Heart left ventricle (tissue), 13 donors: Measurements from ENCODE around the gene GPR15.

Experiments
- POLR2A ChIP-seq, 2 donors: fragments of 450-650 bp; IDR thresholded peaks; one replicate each; pipeline ENCODE4 v1.6.1; 2017; ENCODE audit warnings: antibody characterized with exemption in 2 of 2, mild to moderate bottlenecking in 2 of 2, moderate library complexity in 2 of 2
- TF ChIP-seq, protein P1 (sequence below), 12 donors: fragments of 200-600 bp; sonication (generic) in 4 of 12; IDR thresholded peaks; one replicate each; pipeline versions ENCODE4 v1.5.0 to v1.8.0; 2018 to 2022; ENCODE audit warnings: antibody characterized with exemption in 12 of 12, mild to moderate bottlenecking in 5 of 12
- donor health status: ischemic (EF 13 %, LVEDD 7.1; RV severe dilation, severe dysfunction).
- donor health status: DM: no; HTN: yes; CAD: no.
- donor health status: DM: no; HTN: no; CAD: no.
- donor health status: ischemic (EF 25% LVEDD 6.9; RV normal size, moderate dysfunction).
- donor health status: ischemic (EF 25% LVEDD 5.7; RV mildly dilated, moderate dysfunction).
- donor health status: ischemic (EF 35%, LVEDD 5.7; RV mildly dilated, moderate dysfunction).
- donor health status: nonischemic (EF 11% LVEDD 7.7; RV severe dilation, severe dysfunction).
- donor health status: DM: yes; HTN: yes; CAD: no.
- donor health status: PGD.
- donor health status: ischemic (EF 29% LVEDD 5.4; RV normal size, mild dysfunction).
- donor health status: nonischemic (EF 23%, LVEDD 6.1; RV moderate dilation, normal function).

DNA sequence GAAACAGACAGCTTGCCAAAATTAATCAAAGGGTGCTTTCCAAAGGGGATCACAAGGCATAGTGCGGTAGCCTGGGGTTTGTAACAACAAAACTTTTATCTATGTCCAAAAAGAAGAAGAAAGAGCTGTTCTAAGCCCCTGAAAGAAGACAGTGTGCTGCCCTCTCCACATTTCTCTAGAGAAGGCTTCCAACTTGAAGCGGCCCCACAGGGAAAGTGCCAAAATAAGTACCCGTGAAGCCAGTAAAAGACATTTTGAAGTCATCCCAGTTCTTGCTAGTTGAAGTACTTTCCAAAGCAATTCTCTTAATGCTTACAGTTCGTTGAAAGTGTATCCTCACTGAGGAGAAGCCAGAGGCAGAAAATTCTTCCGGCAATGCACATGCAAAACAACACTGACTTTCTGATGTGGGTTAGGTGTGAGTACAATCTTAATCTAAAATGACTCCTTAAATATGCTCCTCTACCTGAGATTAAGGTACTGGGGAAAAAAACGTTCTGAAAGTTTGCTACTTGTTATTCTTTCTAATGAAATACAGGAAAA is 21.3 kb downstream of the GPR15 start:
- TF ChIP-seq, protein P1, sequence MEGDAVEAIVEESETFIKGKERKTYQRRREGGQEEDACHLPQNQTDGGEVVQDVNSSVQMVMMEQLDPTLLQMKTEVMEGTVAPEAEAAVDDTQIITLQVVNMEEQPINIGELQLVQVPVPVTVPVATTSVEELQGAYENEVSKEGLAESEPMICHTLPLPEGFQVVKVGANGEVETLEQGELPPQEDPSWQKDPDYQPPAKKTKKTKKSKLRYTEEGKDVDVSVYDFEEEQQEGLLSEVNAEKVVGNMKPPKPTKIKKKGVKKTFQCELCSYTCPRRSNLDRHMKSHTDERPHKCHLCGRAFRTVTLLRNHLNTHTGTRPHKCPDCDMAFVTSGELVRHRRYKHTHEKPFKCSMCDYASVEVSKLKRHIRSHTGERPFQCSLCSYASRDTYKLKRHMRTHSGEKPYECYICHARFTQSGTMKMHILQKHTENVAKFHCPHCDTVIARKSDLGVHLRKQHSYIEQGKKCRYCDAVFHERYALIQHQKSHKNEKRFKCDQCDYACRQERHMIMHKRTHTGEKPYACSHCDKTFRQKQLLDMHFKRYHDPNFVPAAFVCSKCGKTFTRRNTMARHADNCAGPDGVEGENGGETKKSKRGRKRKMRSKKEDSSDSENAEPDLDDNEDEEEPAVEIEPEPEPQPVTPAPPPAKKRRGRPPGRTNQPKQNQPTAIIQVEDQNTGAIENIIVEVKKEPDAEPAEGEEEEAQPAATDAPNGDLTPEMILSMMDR (IDR thresholded peaks at IDR 0.05): no peak
- no peak for TF ChIP-seq POLR2A (IDR thresholded peaks at IDR 0.05)
